NOMO-1 treated with DMSO at 0.1 percent for 48 hours (cell line): Measurements from ENCODE around the gene AMH.
"Not testable (repeated sequence)": the region's sequence is repeated elsewhere in the genome, so short reads cannot be mapped to it uniquely, and the experiment has no call there.

Experiments used
- DNase-seq: peaks from one replicate; lab custom pipeline; 2025; ENCODE audit not compliant: unreplicated experiment; lab: John Stamatoyannopoulos, UW

The AMH gene

DNA sequence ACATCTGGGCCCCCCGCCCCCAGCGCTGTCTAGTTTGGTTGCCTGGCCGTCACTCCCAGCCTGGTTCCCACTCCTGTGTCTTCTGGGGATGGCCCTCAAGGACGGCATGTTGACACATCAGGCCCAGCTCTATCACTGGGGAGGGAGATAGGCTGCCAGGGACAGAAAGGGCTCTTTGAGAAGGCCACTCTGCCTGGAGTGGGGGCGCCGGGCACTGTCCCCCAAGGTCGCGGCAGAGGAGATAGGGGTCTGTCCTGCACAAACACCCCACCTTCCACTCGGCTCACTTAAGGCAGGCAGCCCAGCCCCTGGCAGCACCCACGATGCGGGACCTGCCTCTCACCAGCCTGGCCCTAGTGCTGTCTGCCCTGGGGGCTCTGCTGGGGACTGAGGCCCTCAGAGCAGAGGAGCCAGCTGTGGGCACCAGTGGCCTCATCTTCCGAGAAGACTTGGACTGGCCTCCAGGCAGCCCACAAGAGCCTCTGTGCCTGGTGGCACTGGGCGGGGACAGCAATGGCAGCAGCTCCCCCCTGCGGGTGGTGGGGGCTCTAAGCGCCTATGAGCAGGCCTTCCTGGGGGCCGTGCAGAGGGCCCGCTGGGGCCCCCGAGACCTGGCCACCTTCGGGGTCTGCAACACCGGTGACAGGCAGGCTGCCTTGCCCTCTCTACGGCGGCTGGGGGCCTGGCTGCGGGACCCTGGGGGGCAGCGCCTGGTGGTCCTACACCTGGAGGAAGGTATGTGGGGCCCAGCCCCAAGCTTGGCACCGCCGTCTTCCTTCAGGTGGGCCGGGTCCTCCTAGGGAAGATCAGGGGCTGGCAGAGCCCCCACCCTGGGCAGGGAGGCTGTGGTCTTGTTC, at the start of gene AMH:
AMH (plus strand) TSS at position 314 of the 857 bp plus-strand sequence; CDS start at position 324, 10 bp downstream.
- DNase-seq: no peak

DNA sequence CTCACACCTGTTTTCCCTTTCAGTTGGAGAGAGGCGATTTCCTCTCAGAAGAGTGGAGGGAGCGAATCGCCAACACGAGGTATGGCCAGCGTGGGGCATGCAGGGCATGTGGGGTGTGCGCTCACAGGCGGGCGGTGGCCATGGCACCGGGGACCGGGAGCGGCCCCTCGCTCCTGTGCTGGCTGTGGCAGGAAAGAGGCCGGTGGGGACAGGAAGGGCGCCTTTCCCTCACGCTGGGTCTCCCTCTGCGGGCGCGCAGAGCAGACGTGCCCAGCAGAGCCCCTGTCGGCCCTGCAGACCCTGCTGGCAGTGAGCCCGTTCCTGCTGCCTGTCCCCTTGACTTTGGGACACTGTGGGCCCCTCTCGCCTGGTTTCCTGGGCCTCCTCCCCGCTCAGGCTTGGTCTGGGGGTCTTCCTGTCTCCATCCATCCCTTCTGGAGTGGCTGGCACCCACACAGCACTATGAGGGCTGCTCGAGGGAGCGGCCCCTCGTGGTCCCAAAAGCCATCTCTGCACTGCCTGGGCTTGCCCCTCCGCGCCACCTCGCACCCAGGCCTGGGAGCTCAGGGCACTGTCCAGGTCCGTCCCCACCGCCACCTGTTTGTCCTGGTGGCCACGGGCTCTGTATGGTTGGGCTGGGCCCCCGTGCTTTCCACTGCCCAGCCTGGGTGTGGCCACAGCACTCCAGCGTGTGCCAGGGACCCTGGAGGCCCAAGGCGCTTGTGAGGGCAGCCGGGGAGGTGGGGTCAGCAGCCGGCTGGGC, 49.1 kb upstream of the AMH start:
- no peak for DNase-seq

DNA sequence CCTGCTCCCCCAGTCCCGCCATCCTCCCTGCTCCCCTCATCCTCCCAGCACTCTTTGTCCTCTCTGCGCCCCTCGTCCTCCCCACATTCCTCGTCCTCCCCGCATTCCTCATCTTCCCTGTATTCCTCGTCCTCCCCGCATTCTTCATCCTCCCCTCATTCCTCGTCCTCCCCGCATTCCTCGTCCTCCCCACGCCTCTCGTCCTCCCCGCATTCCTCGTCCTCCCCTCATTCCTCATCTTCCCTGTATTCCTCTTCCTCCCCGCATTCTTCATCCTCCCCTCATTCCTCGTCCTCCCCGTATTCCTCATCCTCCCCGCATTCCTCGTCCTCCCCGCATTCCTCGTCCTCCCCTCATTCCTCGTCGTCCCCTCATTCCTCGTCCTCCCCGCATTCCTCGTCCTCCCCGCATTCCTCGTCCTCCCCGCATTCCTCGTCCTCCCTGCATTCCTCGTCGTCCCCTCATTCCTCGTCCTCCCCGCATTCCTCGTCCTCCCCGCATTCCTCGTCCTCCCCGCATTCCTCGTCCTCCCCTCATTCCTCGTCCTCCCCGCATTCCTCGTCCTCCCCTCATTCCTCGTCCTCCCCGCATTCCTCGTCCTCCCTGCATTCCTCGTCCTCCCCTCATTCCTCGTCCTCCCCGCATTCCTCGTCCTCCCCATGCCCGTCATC, 48.4 kb upstream of the AMH start:
- not testable (repeated sequence) for DNase-seq

DNA sequence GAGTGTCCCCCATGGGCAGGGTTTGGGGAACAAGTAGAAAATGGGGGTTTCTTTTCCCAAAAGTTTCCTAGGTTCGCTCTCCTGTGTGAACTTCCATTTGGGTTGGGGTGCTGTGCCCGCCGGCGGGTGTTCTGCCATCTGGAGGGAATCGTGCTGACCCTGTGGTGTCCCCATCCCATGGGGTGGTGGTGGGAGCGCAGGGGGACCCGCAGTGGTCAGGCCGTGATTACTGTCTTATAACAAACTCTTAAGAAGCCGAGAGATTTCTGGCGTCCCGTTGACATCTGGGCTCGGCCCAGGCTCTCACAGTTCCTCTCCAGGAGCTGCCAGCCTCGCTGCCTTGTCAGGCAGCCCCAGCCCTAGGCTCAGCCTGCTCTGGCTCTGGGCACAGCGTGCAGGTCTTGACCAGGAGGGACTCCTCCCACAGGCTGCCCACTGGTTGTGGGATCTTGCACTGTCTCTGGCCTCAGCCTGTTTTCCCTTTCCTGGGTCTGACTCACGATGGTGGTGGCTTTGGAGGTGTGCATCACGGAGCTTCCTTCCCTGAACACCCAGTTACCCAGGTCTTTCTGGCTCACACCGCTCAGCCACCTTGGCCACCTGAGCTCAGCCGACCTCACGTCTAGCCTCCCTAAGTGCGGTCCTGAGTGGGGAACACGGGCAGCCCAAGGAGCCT, 47.5 kb upstream of the AMH start:
- DNase-seq: no peak

DNA sequence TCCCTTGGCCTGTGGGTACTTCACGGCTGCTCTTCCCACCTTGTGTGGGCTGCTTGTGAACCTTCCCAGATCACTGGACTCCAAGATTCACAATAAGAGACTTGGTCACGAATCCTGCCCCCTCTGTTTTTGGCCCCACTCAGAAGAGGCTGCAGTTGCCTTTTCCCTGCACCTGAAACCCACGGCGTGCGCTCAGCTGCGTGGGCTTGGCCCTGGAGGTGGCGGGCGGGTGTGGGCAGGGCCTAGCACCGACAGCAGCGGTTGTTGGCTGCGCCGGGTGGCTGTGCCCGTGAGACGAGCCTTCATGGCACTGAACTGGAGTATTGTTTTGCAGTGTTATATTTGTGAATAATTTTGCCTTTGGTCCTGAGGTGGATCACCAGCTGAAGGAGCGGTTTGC, 46.8 kb upstream of the AMH start:
- DNase-seq: no peak

DNA sequence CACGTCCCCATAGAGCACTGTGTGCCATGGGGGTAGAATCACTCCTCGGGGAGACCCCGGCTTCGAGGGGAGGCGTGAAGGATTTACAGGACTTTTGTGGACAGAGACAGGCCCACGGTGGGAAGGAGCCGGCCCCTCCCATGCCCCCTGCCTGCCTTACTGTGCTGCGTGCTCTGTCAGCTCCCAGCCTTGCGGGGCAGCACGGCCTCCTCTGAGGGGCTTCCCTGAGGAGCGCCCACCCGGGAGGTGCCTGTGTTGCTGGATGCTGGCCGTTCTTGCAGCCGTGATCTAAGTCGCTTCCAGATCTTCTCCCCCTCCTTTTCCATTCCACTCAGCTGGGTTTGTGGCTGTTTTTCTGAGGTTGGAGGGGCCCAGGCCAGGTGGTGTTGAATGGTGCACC, 42.1 kb upstream of the AMH start:
- no peak for DNase-seq

DNA sequence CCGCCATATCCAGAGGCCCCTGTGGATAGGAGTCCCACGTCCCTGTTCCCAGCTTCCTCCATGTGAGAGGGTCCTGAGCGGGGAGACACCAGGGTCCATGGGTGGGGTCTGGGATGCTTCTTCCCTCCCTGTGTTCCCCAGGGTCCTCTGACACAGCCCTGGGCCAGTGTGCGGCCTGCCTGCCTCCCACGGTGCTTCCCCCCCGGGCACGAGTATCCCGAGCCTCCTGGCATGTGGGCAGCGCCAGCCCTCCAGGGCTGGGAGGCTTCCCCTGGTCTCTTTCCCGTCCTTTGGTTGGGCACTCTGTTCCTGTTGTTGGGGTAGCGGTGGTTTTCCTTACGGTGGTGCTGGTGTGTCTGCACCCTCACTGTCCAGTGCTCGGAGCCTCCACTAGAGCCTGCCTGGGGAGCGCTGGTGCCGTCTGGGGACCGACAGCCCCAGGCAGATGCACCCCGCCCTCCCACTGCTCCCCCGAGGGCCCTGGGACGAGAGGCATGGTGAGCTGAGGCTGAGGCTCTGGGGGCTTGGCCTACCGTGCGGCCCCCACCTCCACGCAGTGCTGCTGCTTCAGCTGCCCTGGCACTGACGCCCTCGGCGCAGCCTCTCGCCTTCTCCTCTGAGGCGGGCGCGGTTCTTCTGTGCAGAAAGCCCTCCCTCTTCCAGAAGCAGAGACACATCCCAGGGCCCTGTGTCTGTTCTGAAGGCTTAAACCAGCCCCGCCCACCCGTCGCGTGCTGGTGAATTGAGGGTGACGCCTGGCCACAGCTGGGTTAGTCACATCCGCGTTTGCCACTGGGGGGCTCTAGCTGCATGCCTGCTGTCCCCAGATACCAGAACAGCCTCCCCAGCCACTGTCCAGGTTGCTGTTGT, 40.9 kb upstream of the AMH start:
- no peak for DNase-seq

DNA sequence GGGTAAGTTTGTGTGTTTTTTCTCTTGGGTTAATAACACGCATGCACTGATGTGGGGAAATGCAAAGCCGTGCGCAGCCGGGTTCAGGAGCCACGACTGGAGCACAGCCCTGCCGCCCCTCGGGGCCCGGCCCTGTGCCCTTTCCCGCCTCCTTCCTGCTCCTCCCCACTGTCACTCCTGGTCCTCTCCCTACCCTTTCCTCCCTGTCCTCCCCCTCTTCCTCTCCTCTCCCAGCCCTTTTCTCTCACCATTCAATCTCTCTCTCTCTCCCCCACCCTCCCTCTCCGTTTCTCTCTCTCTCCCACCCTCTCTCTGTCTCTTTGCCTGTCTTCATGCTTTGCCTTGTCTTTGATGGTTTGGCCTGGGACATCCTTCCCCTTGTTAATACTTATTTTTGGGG, 40.1 kb upstream of the AMH start:
- DNase-seq: no peak

DNA sequence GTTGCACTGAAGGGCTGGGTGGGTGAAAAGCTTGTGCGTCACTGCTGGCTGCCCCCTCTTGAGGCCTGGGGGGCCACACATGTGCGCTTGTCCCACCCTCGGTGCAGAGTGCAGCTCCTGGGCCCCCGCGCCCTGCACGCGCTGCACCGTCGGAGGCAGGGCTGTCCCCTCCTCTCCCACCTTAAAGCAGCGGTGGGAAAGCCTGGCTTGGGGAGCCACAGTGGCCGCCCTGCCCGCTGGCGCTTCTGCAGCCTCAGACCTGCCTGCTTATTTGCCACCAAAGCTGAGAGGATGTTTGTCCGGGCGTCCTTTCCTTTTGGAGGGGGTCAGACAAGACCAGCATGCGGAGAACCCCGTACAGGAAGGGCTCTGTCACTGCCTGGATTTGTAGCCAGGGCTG, 39.7 kb upstream of the AMH start:
- DNase-seq: no peak

DNA sequence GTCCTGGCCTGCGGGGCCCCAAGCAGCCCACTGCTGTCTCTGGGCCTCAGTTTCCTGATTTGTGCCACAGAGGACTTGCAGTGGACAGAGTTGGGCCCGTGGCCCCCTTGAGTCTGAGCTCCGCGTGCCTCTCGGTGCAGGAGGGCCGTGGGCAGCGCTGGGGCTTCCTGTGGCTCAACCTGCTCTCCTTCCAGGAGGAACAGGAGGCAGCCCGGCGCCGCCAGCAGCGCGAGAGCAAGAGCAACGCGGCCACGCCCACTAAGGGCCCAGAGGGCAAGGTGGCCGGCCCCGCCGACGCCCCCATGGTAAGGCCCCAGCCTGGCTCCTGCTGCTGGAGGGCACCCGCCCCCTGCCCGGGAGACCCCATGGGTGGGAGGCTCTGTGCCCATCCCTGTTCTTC, 38.9 kb upstream of the AMH start:
- no peak for DNase-seq

DNA sequence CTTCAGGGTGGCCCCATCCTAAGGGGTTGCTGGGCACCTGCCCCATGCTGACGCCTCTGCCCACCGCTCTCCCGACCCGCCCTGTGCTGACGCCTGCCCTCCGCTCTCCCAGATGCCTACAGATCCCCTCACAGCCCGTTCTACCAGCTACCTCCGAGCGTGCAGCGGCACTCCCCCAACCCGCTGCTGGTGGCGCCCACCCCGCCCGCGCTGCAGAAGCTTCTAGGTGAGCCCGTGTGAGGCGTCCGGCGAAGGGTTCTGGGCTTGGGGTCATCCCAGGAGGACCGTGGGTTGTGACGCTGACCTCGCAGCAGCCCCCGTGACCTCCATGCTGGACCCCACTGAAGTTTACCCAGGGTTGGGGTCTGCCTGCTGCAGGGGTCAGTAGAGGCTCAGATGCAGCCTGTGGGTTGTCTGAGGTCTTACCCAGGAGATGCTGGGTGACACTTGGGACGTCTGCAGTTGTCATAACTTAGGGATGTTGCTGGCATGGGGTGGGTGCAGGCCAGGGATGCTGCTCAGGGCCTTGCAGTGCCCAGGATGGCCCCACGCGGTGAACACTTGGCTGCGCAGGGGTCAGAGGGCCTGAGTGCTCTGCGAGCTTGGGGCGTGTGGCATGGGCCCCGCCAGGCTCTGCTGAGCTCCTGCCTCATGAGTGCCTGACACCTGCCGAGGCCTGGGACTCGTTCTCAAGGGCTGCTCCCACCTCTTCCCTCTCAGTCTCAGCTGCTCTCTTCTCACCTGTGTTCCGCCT, 38.0 kb upstream of the AMH start:
- no peak for DNase-seq

DNA sequence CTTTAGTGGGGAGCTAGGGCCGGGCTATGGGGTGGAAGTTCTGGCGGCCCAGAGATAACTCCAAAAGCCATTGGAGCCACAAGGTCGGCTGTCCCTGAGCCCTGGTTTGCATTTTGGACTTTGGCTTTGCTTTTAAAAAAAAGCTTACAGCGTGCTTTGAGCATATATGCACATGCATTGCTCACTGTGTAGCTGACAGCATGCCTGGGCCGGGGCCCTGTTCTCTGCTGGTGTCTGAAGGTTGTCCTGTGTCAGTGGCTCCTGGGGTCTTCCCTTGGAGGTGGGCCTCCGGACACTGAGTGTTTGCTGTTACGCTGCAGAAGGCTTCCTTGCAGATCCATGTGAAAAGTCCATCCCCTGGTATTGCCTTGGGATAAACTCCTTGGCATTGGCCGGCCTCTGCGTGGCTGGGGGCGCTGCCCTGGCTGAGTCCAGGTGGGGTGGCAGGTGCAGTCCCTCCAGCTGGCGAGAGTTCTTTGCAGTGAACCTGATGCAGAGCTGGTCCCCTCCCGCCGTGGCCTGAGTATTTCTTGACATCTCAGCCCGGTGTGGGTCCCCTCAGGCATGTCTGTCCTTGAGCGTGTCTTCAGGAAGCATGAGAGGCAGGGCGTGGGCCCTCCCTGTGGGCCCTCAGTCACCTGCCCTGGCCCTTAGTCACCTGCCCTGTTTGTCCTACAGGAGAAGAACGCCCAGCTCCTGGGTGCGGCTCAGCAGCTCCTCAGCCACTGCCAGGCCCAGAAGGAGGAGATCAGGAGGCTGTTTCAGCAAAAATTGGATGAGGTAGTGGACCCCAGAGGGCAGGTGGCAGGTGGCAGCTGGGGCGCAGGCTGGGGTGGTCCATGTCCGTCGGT, 36.0 kb upstream of the AMH start:
- DNase-seq: no peak

DNA sequence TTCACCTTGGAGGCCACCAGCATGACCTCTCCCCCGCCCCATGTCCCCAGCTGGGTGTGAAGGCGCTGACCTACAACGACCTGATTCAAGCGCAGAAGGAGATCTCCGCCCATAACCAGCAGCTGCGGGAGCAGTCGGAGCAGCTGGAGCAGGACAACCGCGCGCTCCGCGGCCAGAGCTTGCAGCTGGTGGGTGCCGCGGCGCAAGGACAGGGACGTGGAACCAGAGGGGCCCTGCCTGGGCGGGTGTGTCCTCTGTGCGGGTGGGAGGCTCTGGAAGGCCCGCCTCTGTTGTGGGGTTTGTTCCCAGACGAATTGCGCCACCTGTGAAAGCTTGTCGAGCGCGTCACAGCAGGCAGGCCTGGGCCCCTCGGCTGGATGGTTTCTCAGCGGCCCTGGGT, 35.3 kb upstream of the AMH start:
- no peak for DNase-seq

DNA sequence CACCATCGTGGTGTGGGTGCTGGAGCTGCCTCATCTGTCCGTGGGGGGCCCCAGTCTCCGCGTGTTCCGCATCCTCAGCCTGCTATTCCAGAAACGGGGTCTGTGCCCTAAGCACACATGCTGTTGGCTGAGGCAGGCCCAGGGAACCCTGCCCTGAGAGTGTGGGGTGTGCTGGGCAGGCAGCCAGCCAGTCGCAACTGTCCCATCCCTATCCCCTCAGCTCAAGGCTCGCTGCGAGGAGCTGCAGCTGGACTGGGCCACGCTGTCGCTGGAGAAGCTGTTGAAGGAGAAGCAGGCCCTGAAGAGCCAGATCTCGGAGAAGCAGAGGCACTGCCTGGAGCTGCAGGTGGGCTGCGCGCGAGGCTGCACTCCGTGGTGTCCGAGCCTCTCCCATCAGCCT, 34.9 kb upstream of the AMH start:
- no peak for DNase-seq

DNA sequence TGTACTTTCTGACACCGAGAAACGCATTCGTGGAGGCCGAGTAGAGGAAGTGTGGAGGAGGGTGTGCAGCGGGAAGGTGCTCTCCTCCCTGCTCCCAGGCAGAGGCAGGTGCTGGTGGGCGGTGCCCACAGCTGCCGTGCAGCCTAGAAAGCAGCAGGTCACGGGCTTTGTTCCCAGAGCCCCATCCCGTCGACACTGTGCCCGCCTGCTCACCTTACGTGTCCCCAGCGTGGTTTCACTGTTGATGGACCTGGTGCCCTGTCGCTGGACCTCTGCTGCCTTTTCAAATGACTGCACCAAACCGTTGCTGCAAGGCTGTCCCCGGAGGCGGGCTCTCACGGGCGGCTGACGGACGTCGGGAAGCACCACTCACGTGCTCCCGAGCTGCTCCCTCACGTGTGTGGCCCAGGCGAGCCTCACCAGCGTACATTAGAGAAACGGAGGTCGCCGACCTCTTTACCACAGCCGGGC, 33.8 kb upstream of the AMH start:
- DNase-seq: no peak

DNA sequence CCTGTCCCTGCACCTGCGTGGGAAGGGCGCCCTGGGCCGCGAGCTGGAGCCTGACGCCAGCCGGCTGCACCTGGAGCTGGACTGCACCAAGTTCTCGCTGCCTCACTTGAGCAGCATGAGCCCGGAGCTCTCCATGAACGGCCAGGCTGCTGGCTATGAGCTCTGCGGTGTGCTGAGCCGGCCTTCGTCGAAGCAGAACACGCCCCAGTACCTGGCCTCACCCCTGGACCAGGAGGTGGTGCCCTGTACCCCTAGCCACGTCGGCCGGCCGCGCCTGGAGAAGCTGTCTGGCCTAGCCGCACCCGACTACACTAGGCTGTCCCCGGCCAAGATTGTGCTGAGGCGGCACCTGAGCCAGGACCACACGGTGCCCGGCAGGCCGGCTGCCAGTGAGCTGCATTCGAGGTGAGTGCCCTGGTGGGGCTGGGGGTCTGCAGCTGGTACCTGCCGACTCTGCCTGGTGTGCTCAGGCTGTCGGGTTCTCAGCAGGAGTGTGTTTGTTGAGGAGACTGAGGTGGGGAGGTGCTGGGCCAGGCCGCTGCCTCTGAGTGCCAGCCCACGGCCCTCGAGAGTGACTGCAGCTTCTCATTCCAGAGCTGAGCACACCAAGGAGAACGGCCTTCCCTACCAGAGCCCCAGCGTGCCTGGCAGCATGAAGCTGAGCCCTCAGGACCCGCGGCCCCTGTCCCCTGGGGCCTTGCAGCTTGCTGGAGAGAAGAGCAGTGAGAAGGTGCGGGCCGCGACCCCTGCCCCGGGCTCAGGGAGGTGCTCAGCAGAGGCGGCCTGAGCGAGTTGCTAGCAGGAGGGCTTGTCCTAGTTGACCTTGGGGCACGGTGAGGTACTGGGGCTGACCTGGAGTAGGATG, 32.5 kb upstream of the AMH start:
- DNase-seq: no peak

DNA sequence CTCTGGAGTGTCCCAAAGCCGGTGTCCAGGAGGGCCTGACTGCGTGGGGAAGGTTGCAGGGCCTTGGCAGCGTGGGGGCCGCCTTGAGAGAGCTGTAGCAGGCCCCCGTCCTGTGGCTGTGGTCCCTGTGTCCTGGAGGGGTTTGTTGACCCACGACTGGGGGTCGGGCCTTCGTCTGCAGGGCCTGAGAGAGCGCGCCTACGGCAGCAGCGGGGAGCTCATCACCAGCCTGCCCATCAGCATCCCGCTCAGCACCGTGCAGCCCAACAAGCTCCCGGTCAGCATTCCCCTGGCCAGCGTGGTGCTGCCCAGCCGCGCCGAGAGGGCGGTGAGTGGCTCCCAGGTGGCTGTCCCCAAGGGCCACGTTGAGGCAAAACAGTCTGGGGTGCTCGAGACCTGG, 31.5 kb upstream of the AMH start:
- DNase-seq: no peak

DNA sequence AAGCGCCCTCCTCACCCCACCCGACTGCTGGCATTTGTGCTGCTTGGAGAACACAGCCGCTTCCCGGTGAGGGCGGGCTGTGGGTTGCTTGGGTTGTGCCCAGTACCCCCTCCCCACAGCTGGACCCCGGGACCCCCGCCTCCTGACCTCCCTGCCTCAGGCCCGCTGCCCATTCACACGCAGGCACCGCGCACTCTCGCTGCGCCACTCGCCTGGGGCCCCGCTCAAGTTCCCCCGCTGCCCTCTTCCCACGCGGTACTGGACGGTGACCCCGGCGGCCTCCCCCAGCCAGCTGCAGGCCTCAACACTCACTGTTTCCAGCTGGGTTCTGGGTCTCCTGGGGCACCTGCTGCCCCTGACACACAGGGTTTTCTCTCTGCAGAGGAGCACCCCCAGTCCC, 29.4 kb upstream of the AMH start:
- no peak for DNase-seq
